ENCODE data around the gene RRP1. TPM values are rescaled to one million over a fixed set of nuclear protein-coding genes. Genes with fewer than 3 reads are reported as not detected.

The RRP1 gene
- total RNA-seq, 1 experiment from 2014 or later, result 76.7 TPM

DNA sequence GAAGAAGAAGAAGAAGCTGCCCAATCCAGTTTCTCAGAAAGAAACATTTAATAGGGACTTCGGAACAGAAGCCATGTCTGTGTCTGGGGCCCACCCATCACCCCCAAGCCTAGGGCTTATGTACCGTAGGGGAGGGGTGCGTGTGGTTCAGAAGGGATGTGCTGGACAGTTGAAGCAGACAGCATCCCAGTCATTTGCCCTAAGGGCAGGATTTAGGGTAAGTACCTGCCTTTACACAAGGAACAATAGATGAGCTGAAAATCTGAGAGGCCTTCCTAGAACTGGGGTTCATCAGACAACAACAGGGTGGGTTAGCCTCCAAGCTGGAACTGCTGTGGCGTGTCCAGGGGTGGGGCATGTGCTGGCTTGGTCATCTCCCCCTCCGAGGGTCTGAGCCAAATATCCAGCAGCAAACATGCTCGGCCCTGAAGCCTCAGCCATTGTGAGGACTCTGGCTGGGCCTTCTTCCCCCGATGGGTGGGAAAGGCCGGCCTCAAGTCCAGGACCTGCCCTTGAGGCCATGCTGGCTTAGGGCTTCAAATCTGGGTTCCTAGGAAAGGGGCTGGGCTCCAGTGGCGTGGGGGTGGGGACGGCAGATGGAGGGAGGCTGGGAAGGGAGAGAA lies 25.4 kb upstream of the RRP1 start:
- Histone ChIP-seq H2AK5ac (ENCODE audit: insufficient read length, low read length) (no peak overlapping the region), H4K8ac (replicated peaks; ENCODE audit: insufficient read length, low read depth, low read length) (no peak overlapping the region), H3K23ac (ENCODE audit: insufficient read length, low read depth, low read length) (no peak overlapping the region), H3K56ac (ENCODE audit: insufficient read length, low read depth, low read length) (no peak overlapping the region), H4K91ac (ENCODE audit: insufficient read length, low read depth, low read length) (no peak overlapping the region), H3K18ac (ENCODE audit: insufficient read length, low read depth, low read length) (no peak overlapping the region), H2BK5ac (ENCODE audit: insufficient read length, low read length) (no peak overlapping the region), H3K4ac (ENCODE audit: low read depth, low read length) (no peak overlapping the region), H4K20me1 (ENCODE audit: control insufficient read depth, insufficient read depth, insufficient read length) (no peaks in the 10 kb centered on the region), H3K79me2 (ENCODE audit: insufficient read depth, low read length) (no peaks in the 10 kb centered on the region), H2AFZ (ENCODE audit: low read length) (no peak overlapping the region), H2BK120ac (ENCODE audit: low read depth, low read length, poor library complexity, severe bottlenecking) (no peak overlapping the region), H4K5ac (ENCODE audit: insufficient read length, low read depth, low read length) (no peak overlapping the region), H3K79me1 (ENCODE audit: insufficient read depth, low read depth, low read length, poor library complexity, severe bottlenecking) (no peaks in the 10 kb centered on the region), H3K23me2 (ENCODE audit: insufficient read length, low read depth, low read length, poor library complexity, severe bottlenecking) (no peaks in the 10 kb centered on the region), H3T11ph (ENCODE audit: low read length) (no peak overlapping the region), H3K27me3 (ENCODE audit: insufficient read depth, low read length) (no peaks in the 10 kb centered on the region), H2BK20ac (ENCODE audit: low read depth, low read length, poor library complexity, severe bottlenecking) (no peak overlapping the region), H2BK12ac (ENCODE audit: insufficient read length, low read depth, low read length) (no peak overlapping the region), H3K4me1 (ENCODE audit: insufficient read depth, low read length) (no peaks in the 10 kb centered on the region), H3K9me3 (ENCODE audit: control insufficient read depth, low read depth, low read length) (no peaks in the 10 kb centered on the region), H3K9ac (ENCODE audit: extremely low read depth, insufficient read length, low read length) (no peak overlapping the region), H3K14ac (ENCODE audit: insufficient read depth, low read length) (peak overlapping the region; percentile 41; the same call in 1 of the 2 replicates), H3K27ac (ENCODE audit: insufficient read length, low read depth, low read length) (no peak overlapping the region), H3K4me2 (ENCODE audit: insufficient read depth, insufficient read length, low read length) (no peak overlapping the region), H2BK15ac (ENCODE audit: low read depth, low read length) (no peak overlapping the region)
- peaks cover 0 to 3% of the 10 kb centered on the region in 2 experiments; a peak in 1 of 5 replicates for H3K9me3 Mint-ChIP-seq
- WGBS (ENCODE audit: extremely low coverage, insufficient read length, low lambda C conversion rate), result no CpG with 5 or more reads among the region's 10 CpGs
- no peak overlapping the region for H3K4me3 Mint-ChIP-seq
- H3K27ac Mint-ChIP-seq, result 0 out of 7 replicates have a peak overlapping the region, but pooled peaks of 1 of the 3 experiments have one; percentile 48
- TF ChIP-seq, protein P1, sequence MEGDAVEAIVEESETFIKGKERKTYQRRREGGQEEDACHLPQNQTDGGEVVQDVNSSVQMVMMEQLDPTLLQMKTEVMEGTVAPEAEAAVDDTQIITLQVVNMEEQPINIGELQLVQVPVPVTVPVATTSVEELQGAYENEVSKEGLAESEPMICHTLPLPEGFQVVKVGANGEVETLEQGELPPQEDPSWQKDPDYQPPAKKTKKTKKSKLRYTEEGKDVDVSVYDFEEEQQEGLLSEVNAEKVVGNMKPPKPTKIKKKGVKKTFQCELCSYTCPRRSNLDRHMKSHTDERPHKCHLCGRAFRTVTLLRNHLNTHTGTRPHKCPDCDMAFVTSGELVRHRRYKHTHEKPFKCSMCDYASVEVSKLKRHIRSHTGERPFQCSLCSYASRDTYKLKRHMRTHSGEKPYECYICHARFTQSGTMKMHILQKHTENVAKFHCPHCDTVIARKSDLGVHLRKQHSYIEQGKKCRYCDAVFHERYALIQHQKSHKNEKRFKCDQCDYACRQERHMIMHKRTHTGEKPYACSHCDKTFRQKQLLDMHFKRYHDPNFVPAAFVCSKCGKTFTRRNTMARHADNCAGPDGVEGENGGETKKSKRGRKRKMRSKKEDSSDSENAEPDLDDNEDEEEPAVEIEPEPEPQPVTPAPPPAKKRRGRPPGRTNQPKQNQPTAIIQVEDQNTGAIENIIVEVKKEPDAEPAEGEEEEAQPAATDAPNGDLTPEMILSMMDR (conservative IDR thresholded peaks at IDR 0.05), result no peak
- peaks cover 6 to 19% (median 14%) of the 10 kb centered on the region in 3 experiments for H3K36me3 Mint-ChIP-seq (ENCODE audit: insufficient read depth in 1 of 3, low read depth in 3 of 3)
- H3K27me3 Mint-ChIP-seq (ENCODE audit: low read depth), result no peaks in the 10 kb centered on the region
- DNase-seq, result no peak
- H3K4me1 Mint-ChIP-seq, result peaks cover 16 to 20% of the 10 kb centered on the region in 2 experiments

Measured in H9 (cell line).